ENCODE results near the gene ISLR. TPM values are rescaled to one million over a fixed set of nuclear protein-coding genes. Genes with fewer than 3 reads are reported as not detected.
A peak's percentile ranks its signal among the peaks of the same experiment; 100 is the strongest.

ISLR gene
- total and polyA plus RNA-seq, 9 of the 15 experiments (the other 6 are each of a cell fraction or from before 2014, with no cell fraction given) = not detected

DNA sequence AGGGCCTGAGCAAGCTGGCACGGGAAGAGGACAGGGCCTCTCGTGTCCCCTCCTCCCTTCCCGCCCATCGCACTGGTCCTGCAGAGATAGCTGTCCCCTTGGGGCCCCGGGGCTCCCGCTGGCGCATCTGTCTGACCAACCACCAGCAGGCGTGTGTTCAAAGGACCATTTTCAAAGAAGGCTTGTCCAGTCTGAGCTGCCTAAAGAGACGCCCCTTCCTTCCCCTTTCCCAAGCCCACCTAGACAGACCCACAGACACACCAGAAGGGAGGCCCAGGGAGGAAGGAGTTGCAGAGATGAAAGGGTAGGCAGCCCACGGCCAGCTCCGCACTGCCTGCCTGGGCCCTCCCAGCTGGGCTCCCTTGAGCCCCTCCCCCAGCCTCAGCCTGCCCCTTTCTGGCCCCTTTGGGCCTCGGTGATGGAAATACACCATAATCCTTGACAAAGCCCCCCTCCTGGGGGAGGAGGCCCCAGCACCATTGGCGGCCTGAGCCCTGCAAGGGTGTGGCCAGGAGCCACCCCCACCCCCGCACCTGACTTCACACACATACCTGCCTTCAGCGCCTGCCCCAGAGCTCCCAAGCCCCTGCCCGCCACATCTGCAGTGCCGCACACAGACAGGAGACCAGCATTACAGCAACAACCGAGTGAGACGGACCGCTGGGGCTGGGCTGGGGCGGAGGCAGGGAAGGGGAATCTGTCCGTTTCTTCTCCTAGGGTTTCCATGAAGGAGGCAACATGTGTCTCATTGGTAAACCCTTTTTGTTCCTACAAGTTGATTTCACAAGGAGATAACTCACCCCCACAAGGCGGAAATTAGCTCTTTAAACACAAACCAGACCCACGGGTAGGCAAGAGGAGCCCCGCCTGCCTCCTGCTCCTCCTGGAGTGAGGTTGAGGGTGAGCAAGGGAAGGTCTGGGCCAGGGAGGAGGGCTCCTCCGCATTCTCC, 29.2 kb downstream of the ISLR start, which contains the start of gene STRA6:
STRA6 (minus strand) TSS at position 336 of the 950 bp plus-strand sequence. CDS start 520 bp downstream, outside the sequence.
- Histone ChIP-seq H3K9me1 (ENCODE audit: control insufficient read depth, insufficient read depth, low read length) (no peaks in the 10 kb centered on the region), H3K9ac (ENCODE audit: insufficient read depth in 1 of 2, low read depth in 2 of 2, low read length in 2 of 2) (no peak within 1 kb of the TSS), H3K27ac (ENCODE audit: extremely low read depth, low read depth, low read length) (no peak within 1 kb of the TSS), H3K4me3 (no peak within 1 kb of the TSS), H3K4me2 (ENCODE audit: insufficient read depth, low read length) (0 out of 2 replicates have a peak within 1 kb of the TSS, but pooled peaks have one; percentile 7), H4K20me1 (replicated peaks; ENCODE audit: control insufficient read depth, insufficient read depth, low read length) (0 out of 2 replicates have a peak, but pooled peaks cover 15% of the 10 kb centered on the region), H3K4me1 (replicated peaks in 1 of 2; ENCODE audit: control insufficient read depth in 2 of 2, insufficient read depth in 2 of 2, low read length in 2 of 2) (peaks cover 8 to 15% of the 10 kb centered on the region in 2 experiments; a peak in 4 of 5 replicates), H3K79me2 (ENCODE audit: control insufficient read depth, insufficient read depth, low read length) (no peaks in the 10 kb centered on the region), H3K27me3 (ENCODE audit: control insufficient read depth in 2 of 2, insufficient read depth in 2 of 2, low read length in 2 of 2) (peaks cover 2 to 76% of the 10 kb centered on the region in 2 experiments; a peak in 3 of 5 replicates), H3K9me3 (replicated peaks; ENCODE audit: control insufficient read depth, insufficient read depth, low read depth, low read length) (no peaks in the 10 kb centered on the region), H2AFZ (ENCODE audit: low read depth, low read length) (peak within 1 kb of the TSS; percentile 39; the same call in 1 of the 2 replicates), H3K36me3 (ENCODE audit: control insufficient read depth, insufficient read depth, low read length) (no peaks in the 10 kb centered on the region)
- intact Hi-C loops (cut with micrococcal nuclease) = no loop called here
- peak; percentile 83 for ATAC-seq
- BruUV-seq (replicated peaks) = no TSS peak
- in situ Hi-C loops (cut with MboI) = no loop called here
- WGBS (ENCODE audit: insufficient coverage, low coverage, missing lambda C conversion rate) = 7% methylated on average over 16 of the region's 26 CpGs
- peak; percentile 52 to 68 (median 64) for DNase-seq (ENCODE audit: extremely low read depth in 1 of 4, low spot score in 3 of 4)
- CTCF ChIA-PET (ENCODE audit: low intra/inter-chr PET ratio) = no interaction called here
- POLR2A ChIA-PET = interaction anchor here (0.6 to 1.8 kb wide), 6 partner anchors 14 to 354 kb away, joined by 3 to 5 read pairs (median 4); no protein-coding TSS in a partner anchor
- peak; percentile 56 for FAIRE-seq
- TF ChIP-seq ZNF197 (CRISPR knock-in tag; IDR thresholded peaks at IDR 0.05; ENCODE audit: low read depth) (no peak), EWSR1 (IDR thresholded peaks at IDR 0.05; ENCODE audit: borderline replicate concordance, low read depth, partially characterized antibody) (no peak), CEBPG (CRISPR knock-in tag; IDR thresholded peaks at IDR 0.05) (no peak), CEBPG (tag; conservative IDR thresholded peaks at IDR 0.05 in 1 of 2, IDR thresholded peaks at IDR 0.05 in 1 of 2) (no peak), EGR1 (conservative IDR thresholded peaks at IDR 0.05) (peak; percentile 68), NFATC3 (IDR thresholded peaks at IDR 0.05) (no peak), NCOR1 (IDR thresholded peaks at IDR 0.05) (no peak), ZNF134 (CRISPR knock-in tag; conservative IDR thresholded peaks at IDR 0.05) (no peak), SMARCA5 (IDR thresholded peaks at IDR 0.05) (no peak)
- TF ChIP-seq, protein P1, sequence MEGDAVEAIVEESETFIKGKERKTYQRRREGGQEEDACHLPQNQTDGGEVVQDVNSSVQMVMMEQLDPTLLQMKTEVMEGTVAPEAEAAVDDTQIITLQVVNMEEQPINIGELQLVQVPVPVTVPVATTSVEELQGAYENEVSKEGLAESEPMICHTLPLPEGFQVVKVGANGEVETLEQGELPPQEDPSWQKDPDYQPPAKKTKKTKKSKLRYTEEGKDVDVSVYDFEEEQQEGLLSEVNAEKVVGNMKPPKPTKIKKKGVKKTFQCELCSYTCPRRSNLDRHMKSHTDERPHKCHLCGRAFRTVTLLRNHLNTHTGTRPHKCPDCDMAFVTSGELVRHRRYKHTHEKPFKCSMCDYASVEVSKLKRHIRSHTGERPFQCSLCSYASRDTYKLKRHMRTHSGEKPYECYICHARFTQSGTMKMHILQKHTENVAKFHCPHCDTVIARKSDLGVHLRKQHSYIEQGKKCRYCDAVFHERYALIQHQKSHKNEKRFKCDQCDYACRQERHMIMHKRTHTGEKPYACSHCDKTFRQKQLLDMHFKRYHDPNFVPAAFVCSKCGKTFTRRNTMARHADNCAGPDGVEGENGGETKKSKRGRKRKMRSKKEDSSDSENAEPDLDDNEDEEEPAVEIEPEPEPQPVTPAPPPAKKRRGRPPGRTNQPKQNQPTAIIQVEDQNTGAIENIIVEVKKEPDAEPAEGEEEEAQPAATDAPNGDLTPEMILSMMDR (IDR thresholded peaks at IDR 0.05 in 2 of 3, conservative IDR thresholded peaks at IDR 0.05 in 1 of 3; ENCODE audit: insufficient read depth in 2 of 3, low read depth in 1 of 3, low read length in 3 of 3) = peak; percentile 7 to 38 (median 19); a peak in 1 of 6 replicates
- TF ChIP-seq, protein P2, sequence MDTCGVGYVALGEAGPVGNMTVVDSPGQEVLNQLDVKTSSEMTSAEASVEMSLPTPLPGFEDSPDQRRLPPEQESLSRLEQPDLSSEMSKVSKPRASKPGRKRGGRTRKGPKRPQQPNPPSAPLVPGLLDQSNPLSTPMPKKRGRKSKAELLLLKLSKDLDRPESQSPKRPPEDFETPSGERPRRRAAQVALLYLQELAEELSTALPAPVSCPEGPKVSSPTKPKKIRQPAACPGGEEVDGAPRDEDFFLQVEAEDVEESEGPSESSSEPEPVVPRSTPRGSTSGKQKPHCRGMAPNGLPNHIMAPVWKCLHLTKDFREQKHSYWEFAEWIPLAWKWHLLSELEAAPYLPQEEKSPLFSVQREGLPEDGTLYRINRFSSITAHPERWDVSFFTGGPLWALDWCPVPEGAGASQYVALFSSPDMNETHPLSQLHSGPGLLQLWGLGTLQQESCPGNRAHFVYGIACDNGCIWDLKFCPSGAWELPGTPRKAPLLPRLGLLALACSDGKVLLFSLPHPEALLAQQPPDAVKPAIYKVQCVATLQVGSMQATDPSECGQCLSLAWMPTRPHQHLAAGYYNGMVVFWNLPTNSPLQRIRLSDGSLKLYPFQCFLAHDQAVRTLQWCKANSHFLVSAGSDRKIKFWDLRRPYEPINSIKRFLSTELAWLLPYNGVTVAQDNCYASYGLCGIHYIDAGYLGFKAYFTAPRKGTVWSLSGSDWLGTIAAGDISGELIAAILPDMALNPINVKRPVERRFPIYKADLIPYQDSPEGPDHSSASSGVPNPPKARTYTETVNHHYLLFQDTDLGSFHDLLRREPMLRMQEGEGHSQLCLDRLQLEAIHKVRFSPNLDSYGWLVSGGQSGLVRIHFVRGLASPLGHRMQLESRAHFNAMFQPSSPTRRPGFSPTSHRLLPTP (IDR thresholded peaks at IDR 0.05; ENCODE audit: borderline replicate concordance, extremely low read depth, insufficient read length) = no peak
